ENCODE data around the gene VPS41.
"Not testable (repeated sequence)": the region's sequence is repeated elsewhere in the genome, so short reads cannot be mapped to it uniquely, and the experiment has no call there.

Gene VPS41

DNA sequence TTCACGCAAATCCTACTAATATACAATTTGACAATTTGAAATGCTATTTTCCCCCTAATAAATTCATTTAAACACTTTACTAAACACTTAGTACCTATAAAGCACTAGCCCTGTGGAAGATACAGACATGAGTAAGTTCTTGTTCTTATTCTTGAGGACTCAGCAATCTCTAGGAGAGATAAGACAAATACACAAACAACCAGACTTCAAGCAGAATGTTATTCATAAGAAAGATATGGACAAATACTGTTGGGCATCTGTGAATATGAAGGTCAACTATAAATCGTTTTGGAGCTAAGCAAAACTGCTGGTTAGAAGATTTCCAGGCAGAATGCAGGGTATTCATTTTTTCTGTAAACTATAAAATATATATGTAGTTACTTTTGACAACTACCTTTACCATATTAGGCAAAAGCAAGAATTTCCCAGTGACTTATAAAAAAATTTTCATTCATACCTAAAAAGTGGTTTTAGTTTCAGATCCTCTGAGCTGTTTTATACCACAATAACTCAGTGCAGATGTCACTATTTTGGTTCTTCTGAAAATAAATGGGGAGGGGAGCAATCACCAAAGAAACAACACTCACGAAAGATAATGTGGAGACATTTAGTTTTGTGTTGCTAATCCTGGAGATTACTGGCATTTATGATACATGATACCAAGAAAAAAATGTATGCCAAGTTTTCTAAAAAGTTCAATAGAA is 3.8 kb downstream of the VPS41 start:
- DNase-seq = no peak

DNA sequence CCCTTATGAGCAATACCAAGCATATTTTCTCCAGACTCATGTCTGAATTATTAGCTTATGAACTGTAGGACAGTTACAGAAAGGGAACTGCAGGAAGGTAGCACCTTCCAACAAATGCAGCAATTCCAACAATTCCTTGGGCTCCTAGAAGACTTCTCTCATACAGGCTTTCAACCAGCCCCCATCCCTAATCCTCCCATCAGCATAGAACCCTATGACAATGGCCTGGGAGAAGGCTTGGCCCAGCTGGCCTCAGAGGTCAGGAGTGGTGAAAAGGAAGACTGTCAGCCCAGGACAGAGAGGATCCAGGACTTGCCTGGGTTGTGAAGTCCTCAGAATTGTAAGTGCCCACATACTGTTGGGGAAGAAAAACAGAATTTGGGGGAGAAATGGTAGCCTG is 5.9 kb downstream of the VPS41 start:
- no peak for DNase-seq

DNA sequence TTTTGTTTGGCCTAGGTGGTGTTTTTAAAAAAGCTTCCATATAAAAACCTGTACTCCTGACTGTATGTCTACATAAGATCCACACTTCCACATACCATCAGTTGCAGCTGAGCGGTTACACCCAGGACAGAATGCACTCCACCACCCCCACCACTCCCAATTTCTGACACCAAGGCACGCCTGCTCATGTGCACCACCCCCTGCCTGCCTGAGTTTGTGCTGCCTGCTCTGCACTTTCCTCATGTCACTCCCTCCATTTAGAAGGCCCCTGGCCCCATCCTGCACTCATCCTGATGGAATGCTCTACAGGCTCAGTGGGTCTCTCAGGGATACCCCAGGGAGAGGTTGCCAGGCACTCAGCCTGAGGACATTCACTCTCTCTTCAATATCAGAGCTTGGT is 6.5 kb downstream of the VPS41 start:
- no peak for DNase-seq

DNA sequence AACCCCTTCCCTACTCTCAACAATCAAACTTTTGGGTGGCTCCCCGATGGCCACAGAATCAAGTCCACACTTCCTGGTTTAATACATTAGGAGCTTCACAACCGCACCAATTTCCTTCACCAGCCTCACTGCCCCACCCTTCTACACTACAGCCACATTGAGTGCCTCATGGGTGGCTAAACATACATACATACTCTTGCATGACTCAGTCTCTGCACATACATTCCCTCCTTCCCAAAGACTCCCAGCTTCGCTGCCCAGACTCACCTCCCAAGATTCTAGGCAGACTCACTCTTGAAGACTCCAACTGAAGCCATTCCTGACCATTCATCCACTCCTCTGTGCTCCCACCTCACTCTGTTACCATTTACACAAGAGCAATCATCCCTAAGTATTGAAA is 15.9 kb downstream of the VPS41 start:
- no peak for DNase-seq

DNA sequence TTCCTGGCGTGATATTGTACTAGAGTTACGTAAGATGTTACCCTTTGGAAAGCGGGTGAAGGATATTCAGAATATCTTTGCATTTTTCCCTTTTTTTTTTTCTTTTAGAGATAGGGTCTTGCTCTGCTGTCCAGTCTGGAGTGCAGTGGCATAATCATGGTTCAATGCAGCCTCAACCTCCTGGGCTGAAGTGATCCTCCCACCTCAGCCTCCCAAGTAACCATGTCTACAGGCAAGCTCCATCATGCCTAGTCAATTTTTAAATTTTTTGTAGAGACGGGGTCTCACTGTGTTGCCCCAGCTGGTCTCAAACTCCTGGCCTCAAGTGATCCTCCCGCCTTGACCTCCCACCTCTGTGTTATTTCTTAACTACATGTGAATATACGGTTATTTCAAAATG is 18.4 kb downstream of the VPS41 start:
- no peak for DNase-seq

DNA sequence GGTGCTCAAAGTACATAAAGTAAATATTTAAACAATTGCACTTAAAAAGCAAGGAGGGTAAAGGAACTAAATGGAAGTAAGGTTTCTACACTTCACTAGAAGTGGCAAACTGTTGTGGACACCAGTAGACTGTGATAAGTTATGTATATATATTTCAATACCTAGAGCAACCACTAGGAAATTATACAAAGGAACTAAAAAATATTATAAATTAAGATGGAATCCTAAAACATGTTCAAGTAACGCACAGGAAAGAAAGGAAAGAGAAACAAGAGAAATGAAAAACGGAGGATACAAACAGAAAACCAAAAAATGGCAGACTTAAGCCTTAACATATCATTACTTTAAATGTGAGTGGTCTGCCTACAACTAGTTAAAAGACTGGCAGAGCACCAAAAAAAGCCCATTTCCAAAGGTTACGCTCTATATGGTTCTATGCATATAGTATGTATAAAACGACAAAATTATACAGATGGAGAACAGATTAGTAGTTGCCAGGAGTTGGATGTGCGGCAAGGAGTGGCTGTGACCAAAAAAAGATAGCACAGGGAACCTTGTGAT is 19.0 kb downstream of the VPS41 start:
- DNase-seq = no peak

DNA sequence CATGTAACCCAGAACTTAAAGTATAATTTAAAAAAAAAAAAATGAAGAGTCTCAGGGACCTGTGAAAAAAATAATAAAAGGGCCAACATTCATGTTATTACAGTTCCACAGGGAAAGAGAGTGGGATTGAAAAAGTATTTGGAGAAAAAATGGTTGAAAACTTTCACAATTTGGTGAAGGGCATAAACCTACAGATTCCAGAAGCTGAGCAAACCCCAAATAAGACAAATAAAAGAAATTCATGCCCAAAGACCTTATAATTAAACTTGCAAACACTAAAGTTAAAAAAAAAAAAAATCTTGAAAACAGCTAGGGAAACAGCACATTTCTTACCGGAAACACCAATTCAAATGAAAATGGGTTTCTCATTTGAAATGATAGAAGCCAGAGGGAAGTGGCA is 19.9 kb downstream of the VPS41 start:
- DNase-seq = no peak

DNA sequence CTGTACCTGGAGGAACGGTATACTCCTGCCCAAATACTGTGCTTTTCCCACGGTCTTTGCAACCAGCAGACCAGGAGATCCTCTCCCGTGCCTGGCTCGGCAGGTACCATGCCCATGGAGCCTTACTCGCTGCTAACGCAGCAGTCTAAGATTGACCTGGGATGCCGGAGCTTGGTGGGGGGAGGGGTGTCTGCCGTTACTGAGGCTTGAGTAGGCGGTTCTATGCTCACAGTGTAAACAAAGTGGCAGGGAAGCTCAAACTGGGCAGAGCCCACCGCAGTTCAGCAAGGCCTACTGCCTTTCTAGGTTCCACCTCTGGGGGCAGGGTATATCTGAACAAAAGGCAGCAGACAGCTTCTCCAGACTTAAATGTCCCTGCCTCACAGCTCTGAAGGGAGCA is 22.7 kb downstream of the VPS41 start:
- no peak for DNase-seq

DNA sequence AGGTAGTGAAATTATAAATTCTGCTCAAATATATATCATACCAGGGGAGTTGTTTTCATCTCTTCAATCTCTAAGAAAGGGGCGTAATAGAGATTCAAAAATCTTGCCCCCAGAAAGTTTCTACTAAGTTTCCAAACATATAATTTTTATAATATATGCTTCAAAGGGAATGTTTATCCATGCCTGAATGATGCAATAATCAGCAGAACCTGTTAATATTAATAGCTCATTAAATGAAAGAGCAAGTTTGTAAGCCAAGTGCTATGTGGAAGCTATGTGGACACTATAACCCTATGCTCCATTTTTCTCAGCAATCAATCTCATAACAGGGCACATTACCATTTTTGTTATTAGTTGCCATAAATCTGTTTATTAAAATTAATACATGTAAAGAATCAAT is 25.3 kb downstream of the VPS41 start:
- no peak for DNase-seq

DNA sequence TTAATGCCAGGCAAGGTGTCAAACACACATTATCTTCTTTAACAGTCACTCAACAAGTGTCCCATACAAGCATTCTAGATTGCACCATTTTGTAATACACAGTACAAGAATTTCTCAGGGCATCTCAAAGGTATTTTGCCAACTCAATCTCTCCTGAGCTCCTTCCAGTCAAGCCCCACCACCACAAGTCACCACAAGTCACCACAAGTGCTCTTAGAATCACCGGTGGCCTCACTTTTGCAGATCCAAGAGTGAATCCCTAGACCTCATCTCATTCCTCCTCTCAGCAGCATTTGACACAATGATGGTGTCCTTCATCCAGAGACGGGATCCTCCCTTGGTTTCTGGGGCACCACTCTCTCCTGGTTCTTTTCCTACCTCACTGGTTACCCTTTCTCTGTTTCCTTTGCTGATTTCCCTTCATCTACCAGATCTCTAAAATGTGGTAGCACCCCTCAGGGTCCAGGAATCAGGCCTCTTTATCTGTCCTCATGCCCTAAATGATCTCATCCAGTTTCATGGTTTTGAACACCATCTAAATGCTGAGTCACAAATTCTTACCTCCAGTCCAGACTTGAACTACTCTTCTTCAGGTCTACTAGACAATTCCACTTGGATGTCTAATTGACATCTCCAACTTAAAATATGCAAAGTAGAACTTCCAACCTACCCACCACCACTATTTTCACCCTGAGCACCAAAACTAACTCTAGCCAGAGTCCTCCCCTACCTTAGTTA is 26.9 kb downstream of the VPS41 start:
- DNase-seq = no peak

DNA sequence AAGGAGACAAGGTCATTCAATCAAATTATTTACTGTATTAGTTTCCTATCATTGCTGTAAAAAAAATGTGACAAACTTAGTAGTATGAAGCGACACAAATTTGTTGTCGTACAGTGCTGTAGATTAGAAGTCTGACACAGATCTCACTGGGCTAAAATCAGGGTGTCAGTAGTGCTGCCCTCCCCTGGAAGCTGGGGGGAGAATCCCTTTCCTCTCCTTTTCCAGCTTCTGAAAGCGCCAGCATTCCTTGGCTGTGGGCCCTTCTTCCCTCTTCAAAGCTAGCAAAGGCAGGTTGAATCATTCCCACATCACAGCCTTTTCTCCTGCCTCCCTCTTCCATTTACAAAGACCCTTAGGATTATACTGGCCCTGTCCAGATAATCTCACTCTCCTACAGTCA is 28.0 kb downstream of the VPS41 start:
- DNase-seq = no peak

DNA sequence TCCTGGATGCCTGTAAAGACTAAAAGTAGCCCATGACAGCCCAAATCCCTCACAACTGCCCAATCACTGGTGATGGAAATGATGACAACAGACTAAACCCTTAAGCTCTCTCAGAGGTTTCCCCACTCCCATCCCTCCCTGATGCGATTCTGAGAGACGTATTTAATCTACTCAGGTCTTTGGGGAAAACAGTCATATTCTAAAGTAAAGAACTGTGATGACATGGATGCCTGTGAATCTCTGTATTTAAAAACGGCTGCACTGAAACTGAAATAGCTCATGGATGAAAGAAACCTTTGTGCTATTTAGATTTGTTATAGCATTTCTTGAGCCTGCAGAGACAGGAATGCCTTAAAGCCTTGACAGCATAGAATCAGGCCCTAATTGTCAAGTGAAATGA is 28.5 kb downstream of the VPS41 start:
- no peak for DNase-seq

DNA sequence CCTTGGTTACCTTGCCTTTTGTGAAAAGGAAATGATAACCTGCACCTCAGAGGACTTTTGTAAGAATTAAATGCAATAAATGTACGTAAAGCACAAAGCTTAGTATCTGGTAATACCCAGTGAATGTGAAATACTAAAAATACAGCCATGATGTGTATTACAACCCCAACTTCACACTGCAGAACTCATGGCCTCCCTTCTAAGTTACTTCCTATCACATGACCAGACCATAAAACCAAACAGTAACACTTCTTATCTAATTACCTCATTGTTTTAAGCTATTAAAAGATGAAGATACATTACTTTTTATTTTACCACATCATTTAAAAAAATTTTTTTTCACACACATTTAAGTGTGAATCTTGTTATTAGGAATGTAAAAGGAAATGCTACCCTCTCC is 29.0 kb downstream of the VPS41 start:
- DNase-seq = no peak

DNA sequence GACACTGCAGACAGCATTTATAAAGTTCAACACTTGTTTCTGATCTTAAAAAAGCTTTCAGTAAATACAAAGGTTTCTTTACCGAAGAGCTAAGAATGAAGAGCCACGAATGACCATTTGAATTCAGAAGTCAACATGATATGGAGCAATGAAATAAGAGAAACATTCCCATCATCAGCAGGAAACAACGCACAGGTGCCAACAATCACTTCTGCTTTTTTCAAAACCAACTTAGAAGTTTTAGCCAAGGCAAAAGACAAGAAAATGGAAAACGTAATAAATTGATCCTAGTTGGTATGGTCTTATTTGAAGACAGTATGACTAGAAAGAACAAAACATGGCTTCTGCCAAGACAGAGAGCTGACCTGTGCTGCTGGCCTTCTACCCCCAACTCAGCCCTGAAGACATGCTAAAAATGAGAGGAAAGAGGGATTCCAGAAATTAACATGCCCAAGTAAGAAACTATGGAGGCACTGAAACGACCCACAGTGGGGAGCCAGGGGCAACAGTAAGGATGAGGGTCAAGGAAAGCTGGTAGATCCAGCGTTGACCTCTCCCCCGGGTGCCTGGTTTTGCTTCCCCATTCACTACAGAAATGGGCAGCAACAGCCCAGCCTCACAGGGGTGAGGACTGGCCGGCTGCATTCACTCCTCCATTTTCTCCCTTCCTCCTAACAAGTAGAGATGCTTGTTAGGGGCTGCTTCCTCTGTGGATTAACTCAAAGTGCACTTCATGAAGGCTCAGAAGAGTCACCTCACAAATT is 30.1 kb downstream of the VPS41 start:
- DNase-seq = no peak

DNA sequence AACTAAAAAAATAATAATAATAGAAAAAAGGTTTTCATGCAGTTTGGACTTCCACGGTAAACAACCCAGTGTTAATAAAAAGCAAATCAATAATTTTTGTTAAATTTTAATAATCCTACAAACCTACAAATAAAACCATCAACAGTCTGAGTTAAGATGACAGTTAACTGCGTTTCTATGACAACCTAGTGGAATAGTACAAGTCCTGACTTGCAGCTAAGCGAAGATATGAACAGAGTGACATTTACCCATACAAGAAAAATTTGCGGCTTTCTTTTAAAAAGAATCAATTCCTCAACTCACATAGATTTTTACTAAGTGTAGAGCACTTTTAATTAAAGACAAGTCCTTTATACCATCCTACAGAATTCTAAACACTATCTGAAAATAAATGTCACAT is 35.6 kb downstream of the VPS41 start:
- no peak for DNase-seq

DNA sequence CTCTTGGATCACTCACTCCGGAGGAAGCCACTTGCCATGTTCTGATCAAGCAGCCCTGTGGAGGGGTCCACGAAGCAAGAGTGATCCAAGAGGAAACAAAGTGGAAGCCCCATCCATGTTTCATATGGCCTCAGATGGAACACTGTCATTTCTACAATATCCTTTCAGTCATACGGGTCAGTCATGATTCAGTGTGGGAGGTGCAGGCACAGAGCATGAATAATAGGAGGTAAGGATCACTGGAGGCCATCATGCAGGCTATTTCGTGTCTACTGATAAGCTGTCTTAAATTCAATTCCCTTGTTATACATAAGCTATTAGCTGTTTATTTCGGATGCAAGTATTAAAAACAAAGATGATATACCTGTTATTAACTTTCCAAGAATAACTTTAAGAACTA is 36.8 kb downstream of the VPS41 start:
- DNase-seq = no peak

DNA sequence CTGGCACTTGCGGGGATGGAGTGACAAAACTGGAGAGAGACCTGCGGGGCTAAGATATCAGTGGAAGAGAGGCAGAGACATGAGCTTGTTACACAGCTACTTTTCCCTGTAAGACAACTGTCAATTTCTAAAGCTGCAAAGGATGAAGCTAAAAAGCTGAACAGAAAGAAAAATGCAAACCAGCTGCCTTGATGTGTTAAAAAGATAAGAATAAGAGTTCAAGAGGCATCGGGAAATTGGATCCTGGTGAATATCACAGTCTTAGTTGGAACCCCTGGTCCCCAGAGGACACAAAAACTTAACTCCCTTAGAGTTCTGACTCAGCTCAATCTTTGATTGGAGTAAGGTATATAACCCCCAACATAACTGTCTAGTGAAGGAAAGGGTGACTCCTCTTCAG is 38.8 kb downstream of the VPS41 start:
- DNase-seq = no peak

DNA sequence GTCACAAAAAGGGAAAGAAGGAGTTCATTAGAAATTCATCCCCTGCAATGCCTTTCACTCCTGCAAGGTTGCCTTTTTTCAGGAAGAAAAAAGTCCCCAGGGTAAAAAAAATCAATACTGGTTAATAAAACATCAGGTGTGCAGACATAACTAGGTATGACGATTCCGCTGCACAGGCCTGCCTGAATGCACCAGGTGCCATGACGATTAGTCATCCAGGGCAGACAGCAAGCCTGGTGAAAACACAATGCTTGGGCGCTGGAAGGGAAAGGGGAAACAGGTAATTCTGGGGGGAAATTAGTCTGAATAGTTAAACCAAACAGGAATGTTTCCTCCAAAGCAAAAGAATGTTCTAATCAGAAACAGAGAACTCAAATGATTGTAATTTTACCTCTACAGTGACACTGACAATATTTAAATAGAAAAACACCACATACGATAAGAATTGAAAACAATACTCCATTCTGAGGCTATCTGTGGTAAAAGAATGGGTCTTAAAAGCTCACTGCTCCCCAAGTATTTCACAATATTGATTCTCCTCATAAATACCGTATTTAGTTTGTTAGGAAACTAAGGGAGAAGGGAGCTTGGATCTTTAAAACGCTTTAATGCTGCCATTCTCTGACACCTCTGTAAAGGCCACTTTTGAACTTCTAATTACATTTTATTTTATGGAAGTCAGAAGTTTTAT is 45.2 kb downstream of the VPS41 start:
- no peak for DNase-seq

DNA sequence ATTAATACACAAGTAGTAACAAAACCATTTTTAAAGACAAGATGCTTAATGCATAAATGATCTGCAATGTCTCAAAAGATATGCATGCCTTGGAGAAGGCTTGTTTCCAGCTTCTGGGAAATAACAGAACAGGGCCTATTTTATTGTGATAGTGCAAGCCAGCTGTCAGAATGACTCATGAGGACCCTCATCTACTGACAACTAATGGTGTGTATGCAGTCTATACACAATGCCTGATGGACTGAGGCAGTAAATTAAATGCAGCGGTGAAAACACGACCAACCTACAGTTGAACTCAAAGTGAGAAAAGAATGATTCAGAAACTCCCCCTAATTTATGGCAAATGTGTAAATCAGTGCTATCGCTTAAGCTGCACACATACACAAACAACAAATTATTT is 46.3 kb downstream of the VPS41 start:
- no peak for DNase-seq

DNA sequence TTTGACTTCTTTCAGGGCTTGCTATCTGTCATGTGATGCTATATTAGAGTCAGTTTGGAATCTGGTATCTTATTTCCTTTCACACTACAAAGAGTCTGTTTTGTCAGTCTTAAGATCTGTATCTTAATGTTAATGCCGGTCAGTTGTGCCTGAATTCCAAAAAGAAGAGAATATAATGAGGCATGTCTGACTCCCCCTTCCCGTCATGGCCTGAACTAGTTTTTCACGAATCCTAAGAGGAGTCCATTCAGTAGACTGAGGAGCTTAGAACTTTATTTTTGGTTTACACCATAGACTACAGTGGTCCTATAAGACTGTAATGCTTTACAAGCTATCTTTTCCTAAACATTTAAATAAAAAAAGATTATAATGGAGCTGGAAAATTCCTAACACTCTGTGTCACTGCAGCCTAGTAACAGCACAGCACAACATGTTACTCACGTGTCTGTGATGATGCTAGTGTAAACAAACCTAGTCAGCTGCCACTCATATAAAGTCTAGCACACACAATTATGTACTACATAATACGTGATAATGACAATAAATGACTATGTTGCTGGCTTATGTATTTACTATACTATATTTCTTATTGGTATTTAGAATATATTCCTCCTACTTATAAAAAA is 50.6 kb downstream of the VPS41 start:
- DNase-seq = no peak

DNA sequence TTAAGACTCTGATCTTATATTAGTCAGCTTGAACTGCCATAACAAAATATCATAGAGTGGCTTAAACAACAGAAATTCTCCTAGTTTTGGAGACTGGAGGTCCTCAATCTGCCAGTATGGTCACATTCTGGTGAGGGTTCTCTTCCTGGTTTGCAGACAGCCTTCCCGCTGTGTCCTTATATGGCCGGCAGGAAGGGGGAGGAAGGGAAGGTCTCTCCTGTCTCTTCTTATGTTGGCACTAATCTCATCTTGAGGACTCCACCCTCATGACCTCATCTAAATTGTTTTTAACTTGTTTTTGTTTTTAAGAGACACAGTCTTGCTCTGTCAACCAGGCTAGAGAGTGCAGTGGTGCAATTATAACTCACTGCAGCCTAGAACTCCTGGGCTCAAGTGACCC is 53.1 kb downstream of the VPS41 start:
- DNase-seq = no peak

DNA sequence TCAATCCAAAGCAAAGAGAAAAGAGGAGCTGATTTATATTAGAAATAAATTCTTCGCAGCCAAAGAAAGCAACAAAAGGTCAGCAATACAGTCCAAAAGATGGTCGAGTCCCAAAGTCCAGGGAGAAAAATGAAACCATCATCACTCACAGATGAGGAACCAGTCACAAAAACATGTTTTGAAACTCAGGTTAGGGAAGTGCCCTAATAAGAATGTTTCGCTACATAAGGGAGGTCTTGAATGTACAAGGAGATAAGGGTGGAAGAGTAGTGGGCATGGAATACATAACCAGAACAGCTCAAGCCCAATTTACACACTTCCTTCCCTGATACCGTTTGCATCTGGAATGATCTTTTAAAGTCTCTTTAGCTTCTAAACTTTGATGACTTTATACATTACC is 53.6 kb downstream of the VPS41 start:
- no peak for DNase-seq

DNA sequence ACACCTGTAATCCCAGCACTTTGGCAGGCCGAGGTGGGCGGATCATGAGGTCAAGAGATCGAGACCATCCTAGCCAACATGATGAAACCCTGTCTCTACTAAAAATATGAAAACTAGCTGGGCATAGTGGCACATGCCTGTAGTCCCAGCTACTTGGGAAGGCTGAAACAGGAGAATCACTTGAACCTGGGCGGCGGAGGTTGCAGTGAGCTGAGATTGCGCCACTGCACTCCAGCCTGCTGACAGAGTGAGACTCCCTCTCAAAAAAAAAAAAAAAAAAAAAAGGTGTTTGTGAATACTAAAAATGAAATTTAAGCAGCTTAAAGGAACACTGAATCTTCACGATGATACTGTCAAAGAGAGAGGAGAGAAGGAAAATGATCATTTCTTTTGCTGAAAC is 54.0 kb downstream of the VPS41 start:
- not testable (repeated sequence) for DNase-seq

Data from NK-92 treated with Interleukin-12 subunit alpha and Interleukin-12 subunit beta, amount 100 ng/mL, for 24 hours (cell line).